Peyer's patch (tissue), 4 donors: Measurements from ENCODE around the gene GREB1. TPM values are rescaled to one million over a fixed set of nuclear protein-coding genes. Genes with fewer than 3 reads are reported as not detected.
A peak's percentile ranks its signal among the peaks of the same experiment; 100 is the strongest.

Source experiments
- DNase-seq, 3 donors: peaks; one replicate each; pipeline ENCODE4 v3.0.0-alpha.2; 2017 to 2019
- H3K27ac ChIP-seq, 4 donors: fragments of 200-600 bp; sonication (generic); one replicate each; pipeline ENCODE4 v1.5.1; 2016 to 2019
- H3K27me3 ChIP-seq, 2 donors: fragments of 200-600 bp; sonication (generic); one replicate each; pipeline ENCODE4 v1.5.1; 2019
- H3K36me3 ChIP-seq, 3 donors: fragments of 200-600 bp; sonication (generic); one replicate each; pipeline ENCODE4 v1.5.1; 2016 to 2019
- H3K4me1 ChIP-seq, 4 donors: fragments of 200-600 bp; sonication (generic); one replicate each; pipeline ENCODE4 v1.5.1; 2016 to 2019
- H3K4me3 ChIP-seq, 4 donors: fragments of 200-600 bp; sonication (generic); 1 replicate in 3 of 4; 2 replicates in 1 of 4; pipeline ENCODE4 v1.5.1; 2016 to 2019; ENCODE audit warnings: mild to moderate bottlenecking in 1 of 4
- H3K9me3 ChIP-seq, 4 donors: fragments of 200-600 bp; sonication (generic); one replicate each; pipeline ENCODE4 v1.5.1; 2016 to 2019; ENCODE audit warnings: mild to moderate bottlenecking in 1 of 4
- POLR2A ChIP-seq, 2 donors: fragments of 450-650 bp; IDR thresholded peaks; one replicate each; pipeline ENCODE4 v1.5.1; 2017; ENCODE audit warnings: antibody characterized with exemption in 2 of 2, mild to moderate bottlenecking in 2 of 2, moderate library complexity in 2 of 2
- total RNA-seq, 4 donors: library from RNA; depleted of rRNA; stranded (reverse); fragments of >200 nt; gene quantifications; one replicate each; pipeline ENCODE4 v1.1.0, GENCODE V29; 2016
- TF ChIP-seq, protein P1 (sequence below), 6 experiments: fragments of 450-650 bp in 4 of 6; fragments of 200-600 bp in 2 of 6; sonication (generic) in 1 of 6; IDR thresholded peaks; one replicate each; pipeline ENCODE4 v1.5.1; 2017 to 2019; ENCODE audit warnings: antibody characterized with exemption in 6 of 6, mild to moderate bottlenecking in 3 of 6, moderate library complexity in 1 of 6

The GREB1 gene
- total RNA-seq, 4 donors from 2014 or later: 0.88 to 4.1 (median 1.9) TPM

DNA sequence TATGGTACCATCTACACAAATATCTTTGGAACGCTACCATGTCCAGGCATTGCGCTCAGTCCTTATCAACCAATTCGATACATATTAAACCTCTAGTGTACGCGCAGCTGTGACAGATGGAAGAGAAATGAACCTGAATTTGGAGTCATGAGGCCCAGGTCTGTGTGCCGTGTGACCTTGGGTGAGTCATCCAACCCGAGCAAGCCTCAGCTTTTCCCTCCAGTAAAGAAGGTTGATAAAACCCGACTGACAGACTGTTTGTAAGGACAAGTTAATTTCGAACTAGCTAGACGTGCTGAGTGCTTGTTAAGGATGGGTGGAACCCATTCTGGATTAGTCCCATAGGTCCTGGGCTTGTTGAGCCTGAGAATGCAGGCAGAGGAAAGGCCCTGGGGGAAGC lies 28.2 kb downstream of the GREB1 start:
- Histone ChIP-seq H3K4me3 (no peak overlapping the region), H3K27me3 (no peaks in the 10 kb centered on the region), H3K4me1 (no peaks in the 10 kb centered on the region), H3K9me3 (no peaks in the 10 kb centered on the region), H3K27ac (no peak overlapping the region), H3K36me3 (no peaks in the 10 kb centered on the region)
- no peak for DNase-seq
- TF ChIP-seq, protein P1, sequence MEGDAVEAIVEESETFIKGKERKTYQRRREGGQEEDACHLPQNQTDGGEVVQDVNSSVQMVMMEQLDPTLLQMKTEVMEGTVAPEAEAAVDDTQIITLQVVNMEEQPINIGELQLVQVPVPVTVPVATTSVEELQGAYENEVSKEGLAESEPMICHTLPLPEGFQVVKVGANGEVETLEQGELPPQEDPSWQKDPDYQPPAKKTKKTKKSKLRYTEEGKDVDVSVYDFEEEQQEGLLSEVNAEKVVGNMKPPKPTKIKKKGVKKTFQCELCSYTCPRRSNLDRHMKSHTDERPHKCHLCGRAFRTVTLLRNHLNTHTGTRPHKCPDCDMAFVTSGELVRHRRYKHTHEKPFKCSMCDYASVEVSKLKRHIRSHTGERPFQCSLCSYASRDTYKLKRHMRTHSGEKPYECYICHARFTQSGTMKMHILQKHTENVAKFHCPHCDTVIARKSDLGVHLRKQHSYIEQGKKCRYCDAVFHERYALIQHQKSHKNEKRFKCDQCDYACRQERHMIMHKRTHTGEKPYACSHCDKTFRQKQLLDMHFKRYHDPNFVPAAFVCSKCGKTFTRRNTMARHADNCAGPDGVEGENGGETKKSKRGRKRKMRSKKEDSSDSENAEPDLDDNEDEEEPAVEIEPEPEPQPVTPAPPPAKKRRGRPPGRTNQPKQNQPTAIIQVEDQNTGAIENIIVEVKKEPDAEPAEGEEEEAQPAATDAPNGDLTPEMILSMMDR (IDR thresholded peaks at IDR 0.05): no peak
- no peak for TF ChIP-seq POLR2A (IDR thresholded peaks at IDR 0.05)

DNA sequence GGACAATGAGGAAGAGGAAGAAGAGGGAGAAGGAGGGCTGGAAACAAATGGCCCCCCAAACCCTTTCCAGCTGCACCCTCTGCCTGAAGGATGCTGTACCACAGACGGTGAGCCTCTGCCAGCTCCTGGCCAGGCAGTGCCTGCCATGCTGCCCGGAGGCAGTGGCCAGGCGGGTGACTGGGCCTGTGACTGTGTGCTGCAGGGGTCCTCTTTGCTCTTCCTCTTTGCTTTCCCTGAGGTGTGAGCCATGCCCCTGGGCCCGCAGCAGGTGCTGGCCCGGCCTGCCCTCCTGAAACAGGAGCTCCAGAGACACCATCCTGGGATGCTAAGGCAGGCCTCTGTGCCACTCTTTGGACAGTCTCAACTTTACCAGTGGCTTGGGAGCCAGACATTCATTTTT lies 28.6 kb downstream of the GREB1 start:
- H3K9me3 ChIP-seq: no peaks in the 10 kb centered on the region
- peak in 2 of 3 donors; percentile 20 to 29 for DNase-seq
- no peaks in the 10 kb centered on the region for H3K4me1 ChIP-seq
- no peak overlapping the region for H3K4me3 ChIP-seq
- no peaks in the 10 kb centered on the region for H3K36me3 ChIP-seq
- H3K27me3 ChIP-seq: no peaks in the 10 kb centered on the region
- TF ChIP-seq, protein P1 (IDR thresholded peaks at IDR 0.05): no peak
- TF ChIP-seq POLR2A (IDR thresholded peaks at IDR 0.05): no peak
- no peak overlapping the region for H3K27ac ChIP-seq

DNA sequence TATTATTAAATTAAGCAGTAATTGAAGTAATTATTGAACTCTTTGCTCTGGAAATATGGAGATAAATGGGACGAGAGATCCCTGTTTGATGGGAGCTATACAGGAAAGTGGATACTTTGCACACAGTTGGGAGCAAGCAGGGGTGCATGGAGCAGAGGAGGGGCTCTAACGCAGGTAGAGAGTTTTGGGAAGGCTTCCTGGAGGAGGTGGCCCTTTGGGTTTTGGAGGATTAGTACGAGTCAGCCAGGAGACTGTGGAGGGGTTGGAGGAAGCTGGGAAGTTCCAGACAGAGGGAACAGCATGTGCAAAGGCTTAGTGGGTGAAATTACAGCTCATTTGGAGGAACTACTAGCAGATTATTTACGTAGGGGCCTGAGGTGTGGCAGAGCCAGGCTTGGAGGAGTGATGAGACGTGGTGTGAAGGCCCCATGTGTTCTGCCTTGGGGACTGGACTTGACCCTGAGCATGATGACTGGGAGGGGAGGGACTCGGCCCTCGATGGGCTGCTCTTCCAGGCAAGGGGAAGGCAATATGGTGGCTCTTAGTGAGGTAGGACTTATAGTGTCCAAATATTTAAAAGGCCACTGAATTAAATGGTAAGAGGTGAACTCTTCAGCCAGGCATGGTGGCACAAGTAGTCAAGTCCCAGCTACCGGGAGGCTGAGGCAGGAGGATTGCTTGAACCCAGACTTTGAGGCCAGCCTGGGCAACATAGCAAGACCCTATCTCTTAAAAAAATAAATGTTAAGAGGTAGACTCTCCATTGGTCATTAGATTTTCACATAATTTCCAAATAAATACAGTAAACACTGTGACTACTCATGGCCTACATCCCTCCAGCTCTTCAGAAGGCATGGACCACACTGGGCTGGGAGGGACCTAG lies 30.2 kb downstream of the GREB1 start:
- TF ChIP-seq, protein P1 (IDR thresholded peaks at IDR 0.05): no peak
- TF ChIP-seq POLR2A (IDR thresholded peaks at IDR 0.05): no peak
- H3K4me3 ChIP-seq: no peak overlapping the region
- no peaks in the 10 kb centered on the region for H3K9me3 ChIP-seq
- H3K36me3 ChIP-seq: no peaks in the 10 kb centered on the region
- no peaks in the 10 kb centered on the region for H3K27me3 ChIP-seq
- H3K27ac ChIP-seq: no peak overlapping the region
- no peaks in the 10 kb centered on the region for H3K4me1 ChIP-seq
- DNase-seq: peak in 1 of 3 donors; percentile 7

DNA sequence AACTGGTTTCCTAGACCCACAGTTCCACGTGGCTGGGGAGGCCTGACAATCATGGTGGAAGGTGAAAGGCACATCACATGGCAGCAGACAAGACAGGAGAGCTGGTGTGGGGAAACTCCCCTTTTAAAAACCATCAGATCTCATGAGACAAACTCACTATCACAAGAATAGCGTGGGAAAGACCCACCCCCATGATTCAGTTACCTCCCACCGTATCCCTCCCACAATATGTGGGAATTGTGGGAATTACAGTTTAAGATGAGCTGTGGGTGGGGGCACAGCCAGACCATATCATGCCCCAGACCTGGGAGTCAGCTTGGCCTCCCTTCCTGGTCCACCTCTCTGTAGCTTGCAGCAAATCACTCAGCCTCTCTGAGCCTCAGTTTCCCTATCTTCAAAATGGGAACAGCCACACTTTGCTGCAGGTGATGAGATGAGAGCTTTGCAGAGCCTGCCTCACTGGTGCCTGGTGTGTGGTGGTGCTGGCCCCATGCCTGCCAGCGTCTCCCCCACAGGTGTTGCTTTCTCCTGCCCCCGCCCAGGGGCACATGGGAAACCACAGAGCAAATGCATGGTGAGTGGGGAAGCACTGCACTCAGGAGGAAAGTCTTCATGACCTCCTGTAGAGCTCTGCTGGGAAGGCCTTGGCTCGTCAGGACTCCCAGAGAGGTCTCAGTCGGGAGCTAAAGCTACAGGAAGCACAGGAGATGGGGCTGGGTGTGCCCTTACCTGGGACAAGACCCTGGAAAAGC lies 31.1 kb downstream of the GREB1 start:
- no peaks in the 10 kb centered on the region for H3K9me3 ChIP-seq
- DNase-seq: peak in 1 of 3 donors; percentile 15
- H3K27me3 ChIP-seq: no peaks in the 10 kb centered on the region
- no peak overlapping the region for H3K27ac ChIP-seq
- no peaks in the 10 kb centered on the region for H3K4me1 ChIP-seq
- no peak overlapping the region for H3K4me3 ChIP-seq
- TF ChIP-seq, protein P1 (IDR thresholded peaks at IDR 0.05): no peak
- no peak for TF ChIP-seq POLR2A (IDR thresholded peaks at IDR 0.05)
- H3K36me3 ChIP-seq: no peaks in the 10 kb centered on the region

DNA sequence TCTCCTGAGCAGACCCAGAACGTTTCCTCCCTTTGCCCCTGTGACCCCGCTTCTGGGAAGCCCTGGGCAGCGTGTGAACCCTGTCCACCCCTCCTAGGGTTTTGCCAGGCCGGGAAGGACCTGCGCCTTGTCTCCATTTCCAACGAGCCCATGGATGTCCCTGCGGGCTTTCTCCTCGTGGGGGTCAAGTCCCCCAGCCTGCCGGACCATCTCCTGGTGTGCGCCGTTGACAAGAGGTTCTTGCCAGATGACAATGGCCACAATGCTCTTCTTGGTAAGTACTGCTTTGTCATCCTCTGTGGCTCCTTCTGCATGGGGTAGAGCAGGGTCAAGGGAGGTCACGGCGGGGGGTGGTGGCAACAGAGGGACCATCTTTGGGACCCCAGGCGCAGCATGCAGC lies 32.5 kb downstream of the GREB1 start:
- no peaks in the 10 kb centered on the region for H3K27me3 ChIP-seq
- peak in 1 of 3 donors; percentile 42 for DNase-seq
- TF ChIP-seq, protein P1 (IDR thresholded peaks at IDR 0.05): no peak
- TF ChIP-seq POLR2A (IDR thresholded peaks at IDR 0.05): no peak
- H3K36me3 ChIP-seq: no peaks in the 10 kb centered on the region
- H3K4me3 ChIP-seq: no peak overlapping the region
- H3K4me1 ChIP-seq: no peaks in the 10 kb centered on the region
- H3K27ac ChIP-seq: no peak overlapping the region
- H3K9me3 ChIP-seq: no peaks in the 10 kb centered on the region
